Omental fat pad (tissue), 4 donors: ENCODE measurements around the gene SUMF1. TPM values are rescaled to one million over a fixed set of nuclear protein-coding genes. Genes with fewer than 3 reads are reported as not detected.

ENCODE experiments used
- ATAC-seq: fragments of 150-250 bp; one replicate; pipeline ENCODE4 v1.9.1; 2016; ENCODE audit warnings: mild to moderate bottlenecking, moderate library complexity; ENCODE audit not compliant: low FRiP score
- DNase-seq: peaks from one replicate; pipeline ENCODE4 v3.0.0-alpha.2; 2019; ENCODE audit warnings: low spot score
- CTCF ChIP-seq, 3 donors: fragments of 450-650 bp; IDR thresholded peaks; one replicate each; pipeline ENCODE4 v1.5.1; 2016 to 2017; ENCODE audit warnings: antibody characterized with exemption in 3 of 3, mild to moderate bottlenecking in 3 of 3, moderate library complexity in 2 of 3
- total RNA-seq, 4 donors: library from RNA; depleted of rRNA; stranded (reverse); fragments of >200 nt; gene quantifications; one replicate each; pipeline ENCODE4 v1.1.0, GENCODE V29; 2016

Gene SUMF1
- total RNA-seq, 4 donors from 2014 or later = 44.9 to 61.1 (median 53.8) TPM

- DNase-seq = no peak
- no peak for TF ChIP-seq CTCF (IDR thresholded peaks at IDR 0.05)
- peak; percentile 64 for ATAC-seq
Observed at GRCh38 chr3:4492208-4493013, 25.3 kb upstream of the SUMF1 start.

- DNase-seq (no peak), ATAC-seq (no peak)
- TF ChIP-seq CTCF (IDR thresholded peaks at IDR 0.05) = no peak
Observed at GRCh38 chr3:4491855-4492207, 24.8 kb upstream of the SUMF1 start.

DNA sequence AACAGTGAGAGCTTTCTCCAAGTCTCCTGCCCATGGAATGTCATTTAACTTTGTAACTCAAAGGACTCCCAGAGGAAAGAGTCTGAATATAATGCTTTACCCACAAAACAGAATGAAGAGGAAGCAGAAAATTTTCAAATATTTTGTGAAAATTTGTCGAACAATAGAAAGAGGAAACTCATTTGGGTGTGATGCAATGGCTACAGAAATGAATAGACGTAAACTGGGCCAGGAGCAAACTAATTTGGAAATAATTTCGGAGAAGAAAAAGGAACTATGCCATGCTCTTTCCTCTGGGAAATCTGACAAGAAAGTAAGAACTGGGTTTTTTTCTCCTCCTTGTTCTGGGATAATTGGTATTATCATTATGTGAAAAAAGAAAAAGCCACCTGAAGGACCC is 11.2 kb upstream of the SUMF1 start:
- no peak for TF ChIP-seq CTCF (IDR thresholded peaks at IDR 0.05)
- DNase-seq (no peak), ATAC-seq (no peak)

DNA sequence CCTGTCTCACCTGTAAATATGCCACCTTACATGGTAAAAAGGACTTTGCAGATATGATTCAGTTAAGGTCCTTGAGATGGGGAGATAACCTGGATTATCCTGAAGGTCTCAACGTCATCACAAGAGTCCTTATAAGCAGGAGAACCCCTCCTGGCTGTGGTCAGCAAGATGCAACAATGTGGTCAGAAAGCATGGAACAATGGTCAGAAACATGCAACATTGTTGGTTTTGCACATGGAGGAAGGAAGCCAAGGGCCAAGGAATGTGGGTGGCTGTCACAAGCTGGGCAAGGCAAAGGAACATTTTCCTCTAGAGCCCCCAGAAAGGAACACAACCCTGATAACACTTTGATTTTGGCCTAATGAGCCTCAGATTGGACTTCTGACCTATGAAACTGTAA is 9.4 kb upstream of the SUMF1 start:
- no peak for TF ChIP-seq CTCF (IDR thresholded peaks at IDR 0.05)
- DNase-seq (no peak), ATAC-seq (no peak)

DNA sequence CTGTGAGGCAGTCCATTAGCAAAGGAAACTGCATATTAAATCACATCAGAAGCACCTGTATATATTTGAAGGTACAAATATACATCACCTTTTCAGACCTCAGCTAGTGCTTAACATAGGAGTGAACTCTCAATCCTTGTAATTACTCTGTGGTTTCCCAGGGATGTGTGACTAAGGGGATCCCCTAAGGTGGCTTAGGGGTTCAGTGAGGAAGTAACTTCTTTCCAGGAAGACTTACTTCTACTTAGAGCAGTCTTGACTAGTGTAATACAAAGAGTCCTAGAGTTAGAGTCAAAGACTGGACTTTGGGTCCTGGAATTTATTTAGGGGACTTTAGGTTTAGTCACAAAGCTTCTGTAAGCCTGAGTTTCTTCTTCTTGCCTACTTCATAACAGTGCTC is 8.7 kb upstream of the SUMF1 start:
- ATAC-seq = no peak
- TF ChIP-seq CTCF (IDR thresholded peaks at IDR 0.05) = no peak
- no peak for DNase-seq

GRCh38 chr3:4474683-4475490 is 7.8 kb upstream of the SUMF1 start:
- DNase-seq = no peak
- no peak for TF ChIP-seq CTCF (IDR thresholded peaks at IDR 0.05)
- ATAC-seq = no peak
